ENCODE results near the gene CARMIL1. TPM values are rescaled to one million over a fixed set of nuclear protein-coding genes. Genes with fewer than 3 reads are reported as not detected.

The CARMIL1 gene
- total RNA-seq, 1 donor from 2014 or later, result 19.1 TPM

- H3K9me3 Mint-ChIP-seq (ENCODE audit: unreplicated experiment), result no peaks in the 10 kb centered on the region
- no peaks in the 10 kb centered on the region for H3K79me2 ChIP-seq (ENCODE audit: insufficient read depth, low read length)
- no peak overlapping the region for H3K4me3 Mint-ChIP-seq (ENCODE audit: unreplicated experiment)
- H3K9ac ChIP-seq (ENCODE audit: low read length), result no peak overlapping the region
- H2AFZ ChIP-seq (ENCODE audit: low read depth, low read length), result no peak overlapping the region
- no peak overlapping the region for H3K27ac Mint-ChIP-seq (ENCODE audit: unreplicated experiment)
- H3K36me3 ChIP-seq (ENCODE audit: insufficient read depth, low read length), result no peaks in the 10 kb centered on the region
- H3K27me3 ChIP-seq (ENCODE audit: insufficient read depth, low read length), result no peaks in the 10 kb centered on the region
- H3K27me3 Mint-ChIP-seq (ENCODE audit: low read depth, unreplicated experiment), result no peaks in the 10 kb centered on the region
- H3K4me1 ChIP-seq (ENCODE audit: insufficient read depth, low read length), result no peaks in the 10 kb centered on the region
- no peak overlapping the region for H3K27ac ChIP-seq (ENCODE audit: low read depth, low read length)
- DNase-seq (ENCODE audit: low read depth) (no peak), FAIRE-seq (no peak)
- TF ChIP-seq EZH2 (IDR thresholded peaks at IDR 0.05; ENCODE audit: insufficient read depth, low read length), result no peak
- TF ChIP-seq CTCF (IDR thresholded peaks at IDR 0.05; ENCODE audit: insufficient read depth, low read depth, low read length), result no peak
- H3K4me3 ChIP-seq (ENCODE audit: insufficient read depth, low read depth, low read length), result no peak overlapping the region
- H3K4me2 ChIP-seq (ENCODE audit: low read length), result no peak overlapping the region
- H3K36me3 Mint-ChIP-seq (ENCODE audit: low read depth, unreplicated experiment), result no peaks in the 10 kb centered on the region
- H3K4me1 Mint-ChIP-seq (ENCODE audit: low read depth, unreplicated experiment), result peaks cover 3% of the 10 kb centered on the region
- no peaks in the 10 kb centered on the region for H3K9me3 ChIP-seq (ENCODE audit: insufficient read depth, low read depth, low read length)
- peaks cover 3% of the 10 kb centered on the region for H4K20me1 ChIP-seq (ENCODE audit: insufficient read depth, low read length)
Measured at GRCh38 chr6:25403150-25403549, 124.0 kb downstream of the CARMIL1 start.

GRCh38 chr6:25404091-25404490, 124.9 kb downstream of the CARMIL1 start:
- no peak overlapping the region for H3K9ac ChIP-seq (ENCODE audit: low read length)

More at GRCh38 chr6:25404091-25404490, 124.9 kb downstream of the CARMIL1 start:
- Mint-ChIP-seq H3K4me3 (ENCODE audit: unreplicated experiment) (no peak overlapping the region), H3K27me3 (ENCODE audit: low read depth, unreplicated experiment) (no peaks in the 10 kb centered on the region), H3K36me3 (ENCODE audit: low read depth, unreplicated experiment) (no peaks in the 10 kb centered on the region), H3K4me1 (ENCODE audit: low read depth, unreplicated experiment) (peaks cover 3% of the 10 kb centered on the region), H3K27ac (ENCODE audit: unreplicated experiment) (no peak overlapping the region), H3K9me3 (ENCODE audit: unreplicated experiment) (no peaks in the 10 kb centered on the region)
- FAIRE-seq, result no peak
- no peak overlapping the region for H3K27ac ChIP-seq (ENCODE audit: low read depth, low read length)
- no peak overlapping the region for H2AFZ ChIP-seq (ENCODE audit: low read depth, low read length)
- no peak for TF ChIP-seq CTCF (IDR thresholded peaks at IDR 0.05; ENCODE audit: insufficient read depth, low read depth, low read length)
- TF ChIP-seq EZH2 (IDR thresholded peaks at IDR 0.05; ENCODE audit: insufficient read depth, low read length), result no peak
- no peaks in the 10 kb centered on the region for H3K27me3 ChIP-seq (ENCODE audit: insufficient read depth, low read length)
- no peak overlapping the region for H3K4me3 ChIP-seq (ENCODE audit: insufficient read depth, low read depth, low read length)
- no peak for DNase-seq (ENCODE audit: low read depth)
- H3K36me3 ChIP-seq (ENCODE audit: insufficient read depth, low read length), result no peaks in the 10 kb centered on the region
- H3K79me2 ChIP-seq (ENCODE audit: insufficient read depth, low read length), result no peaks in the 10 kb centered on the region
- H3K9me3 ChIP-seq (ENCODE audit: insufficient read depth, low read depth, low read length), result no peaks in the 10 kb centered on the region
- H3K4me2 ChIP-seq (ENCODE audit: low read length), result no peak overlapping the region
- no peaks in the 10 kb centered on the region for H3K4me1 ChIP-seq (ENCODE audit: insufficient read depth, low read length)
- H4K20me1 ChIP-seq (ENCODE audit: insufficient read depth, low read length), result peaks cover 3% of the 10 kb centered on the region

Measured in astrocyte (in vitro differentiated cells and primary cell).